HG03064 (cell line): Measurements from ENCODE around the gene UBL7.
"Not testable (repeated sequence)": the region's sequence is repeated elsewhere in the genome, so short reads cannot be mapped to it uniquely, and the experiment has no call there.

Experiments used
- ATAC-seq: cut with Tn5 transposase; IDR thresholded peaks from one replicate; pipeline ENCODE4 v1.9.1; 2021; ENCODE audit warnings: low read depth; ENCODE audit not compliant: unreplicated experiment

Gene UBL7

GRCh38 chr15:74464897-74465296 is 3.9 kb upstream of the UBL7 start:
- ATAC-seq, result no peak

- ATAC-seq, result no peak
Measured at GRCh38 chr15:74464216-74464615, 3.3 kb upstream of the UBL7 start.

GRCh38 chr15:74463634-74464033 is 2.7 kb upstream of the UBL7 start:
- ATAC-seq, result no peak

DNA sequence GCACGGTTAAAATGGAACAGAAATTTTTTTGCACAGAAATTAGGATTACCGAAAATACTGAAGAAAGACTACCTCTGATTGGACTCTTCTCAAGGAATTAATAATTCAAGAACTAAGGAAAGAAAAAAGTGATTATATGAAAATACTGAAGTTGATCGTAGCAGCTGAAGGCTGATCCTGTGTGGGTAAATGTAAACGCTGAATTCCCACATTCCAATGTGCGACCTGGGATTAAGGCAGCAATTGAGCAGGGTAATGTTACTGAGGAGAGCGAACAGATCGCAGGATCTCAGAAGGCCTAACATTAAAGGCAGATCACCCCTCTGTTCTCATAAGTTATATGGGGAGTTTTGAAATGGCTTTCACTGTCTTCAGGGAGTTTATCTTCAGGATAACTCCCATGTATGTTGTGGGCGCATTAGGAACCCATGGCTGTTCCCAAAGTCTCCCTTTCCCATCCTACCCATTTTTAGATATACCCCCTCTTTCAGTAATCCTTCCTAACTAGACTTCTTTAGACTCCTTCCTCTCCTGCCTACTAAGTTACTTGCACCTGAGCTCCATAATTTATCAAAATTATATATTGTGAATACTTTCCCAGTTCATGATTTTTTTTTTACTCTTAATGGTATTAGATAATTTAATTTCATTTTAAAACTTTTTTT is 1.0 kb upstream of the UBL7 start:
- ATAC-seq, result no peak

GRCh38 chr15:74460298-74460697 is 662 bp downstream of the UBL7 start:
- ATAC-seq, result peak; percentile 27

DNA sequence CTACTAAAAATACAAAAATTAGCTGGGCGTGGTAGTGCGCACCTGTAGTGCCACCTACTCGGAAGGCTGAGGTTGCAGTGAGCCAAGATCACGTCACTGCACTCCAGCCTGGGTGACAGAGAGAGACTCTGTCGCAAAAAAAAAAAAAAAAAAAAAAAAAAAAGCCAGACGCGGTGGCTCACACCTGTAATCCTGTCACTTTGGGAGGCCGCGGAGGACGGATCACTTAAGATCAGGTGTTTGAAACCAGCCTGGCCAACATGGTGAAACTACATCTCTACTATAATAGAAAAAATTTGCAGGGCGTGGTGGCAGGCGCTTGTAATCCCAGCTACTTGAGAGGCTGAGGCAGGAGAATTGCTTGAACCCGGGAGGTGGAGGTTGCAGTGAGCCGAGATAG is 1.2 kb downstream of the UBL7 start:
- ATAC-seq, result not testable (repeated sequence)

- no peak for ATAC-seq
Measured at GRCh38 chr15:74458473-74458872, 2.5 kb downstream of the UBL7 start.

- not testable (repeated sequence) for ATAC-seq
Measured at GRCh38 chr15:74457036-74457435, 3.9 kb downstream of the UBL7 start.

GRCh38 chr15:74454764-74455500 is 6.0 kb downstream of the UBL7 start:
- ATAC-seq, result no peak

- no peak for ATAC-seq
Measured at GRCh38 chr15:74453925-74454763, 6.8 kb downstream of the UBL7 start.

GRCh38 chr15:74451861-74452835 is 8.8 kb downstream of the UBL7 start:
- no peak for ATAC-seq

- ATAC-seq, result no peak
Measured at GRCh38 chr15:74451322-74451721, 9.6 kb downstream of the UBL7 start.

DNA sequence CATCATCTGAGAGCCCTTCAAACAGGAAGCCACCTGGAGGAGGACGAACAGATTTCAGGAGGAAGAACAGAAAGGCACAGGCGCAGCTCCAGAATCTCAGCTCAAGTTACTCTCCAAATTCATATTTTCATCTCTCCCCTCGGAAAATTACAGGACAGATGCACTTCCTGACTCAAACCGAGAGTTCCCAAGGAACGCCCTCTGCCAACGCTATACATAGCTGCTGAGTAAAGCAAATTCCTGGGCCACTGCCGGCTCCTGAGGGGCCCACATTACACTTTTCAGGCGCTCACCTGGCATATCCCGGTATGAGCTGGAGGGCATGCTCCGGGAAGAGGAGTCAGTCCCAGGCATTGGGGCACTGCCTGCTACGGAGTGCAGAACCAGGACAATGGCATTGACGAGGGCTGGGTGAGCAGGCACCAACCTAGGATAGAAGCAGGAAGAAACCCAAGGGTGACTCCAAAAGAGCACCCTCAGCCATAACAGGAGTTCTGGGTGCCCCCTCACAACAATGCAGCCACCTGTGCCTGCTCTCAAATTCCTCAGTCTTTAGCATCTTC is 11.2 kb downstream of the UBL7 start:
- ATAC-seq, result no peak

DNA sequence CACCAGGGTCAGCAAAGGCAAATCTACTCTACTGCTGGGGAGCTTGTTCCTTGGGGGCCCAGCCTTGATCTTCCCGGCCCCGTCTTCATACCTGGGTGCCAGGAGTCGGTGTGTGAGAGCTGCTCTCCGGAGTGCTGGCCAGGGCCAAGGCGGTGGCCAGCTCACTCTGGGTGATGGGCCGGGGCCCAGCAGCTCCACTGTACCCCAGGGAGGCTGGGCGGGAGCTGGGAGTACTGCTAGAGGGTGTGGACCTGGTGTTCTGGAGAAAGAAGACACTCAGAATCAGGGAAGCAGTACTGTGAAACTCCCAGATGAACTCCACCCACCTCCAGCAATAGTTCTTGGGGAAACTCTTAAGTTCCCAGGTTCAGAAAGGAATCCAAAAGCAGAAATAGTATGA is 11.9 kb downstream of the UBL7 start:
- ATAC-seq, result no peak

DNA sequence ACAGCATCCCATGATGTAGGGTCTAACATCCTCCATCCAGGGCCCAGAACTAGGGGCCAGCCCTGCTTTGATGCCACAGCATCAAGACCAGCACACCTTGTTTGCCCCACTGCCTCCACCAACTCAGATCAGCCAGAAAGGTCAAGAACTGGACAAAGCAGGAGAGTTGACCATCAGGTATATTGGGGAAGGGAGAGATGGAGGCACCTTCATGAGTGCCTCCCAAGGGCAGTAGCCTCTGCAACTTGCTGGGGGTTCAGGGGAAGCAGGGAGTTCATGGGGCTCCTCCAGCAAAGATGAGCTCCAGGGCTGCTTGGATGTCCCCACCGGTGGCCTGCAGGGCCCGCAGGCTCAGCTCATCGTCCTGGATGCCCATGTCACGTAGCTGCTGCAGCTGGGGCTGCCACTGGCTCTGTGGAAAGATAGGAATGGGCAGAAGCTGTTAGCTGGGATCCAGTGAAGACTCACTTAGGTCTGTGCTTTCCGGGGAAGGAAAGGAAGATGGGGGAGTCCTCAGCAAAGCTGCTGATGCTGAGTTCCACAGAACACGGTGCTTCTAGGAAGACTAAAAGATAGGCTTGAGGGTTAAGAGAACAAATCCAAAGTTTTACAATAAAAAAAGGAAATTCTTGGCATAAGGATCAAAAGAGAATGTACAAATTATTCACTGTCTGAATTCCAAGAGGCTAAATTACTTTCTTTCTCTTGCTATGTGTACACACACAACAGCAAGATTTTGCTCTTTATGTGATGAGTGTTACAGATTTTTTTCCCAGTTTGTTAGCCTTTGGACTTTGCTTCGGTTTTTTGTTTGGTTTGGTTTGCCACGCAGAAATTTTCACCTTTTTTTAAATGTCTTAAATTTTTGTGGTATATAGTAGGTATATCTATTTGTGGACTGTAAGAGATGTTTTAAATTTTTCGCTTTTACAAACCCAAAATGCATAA is 14.9 kb downstream of the UBL7 start:
- ATAC-seq, result no peak

DNA sequence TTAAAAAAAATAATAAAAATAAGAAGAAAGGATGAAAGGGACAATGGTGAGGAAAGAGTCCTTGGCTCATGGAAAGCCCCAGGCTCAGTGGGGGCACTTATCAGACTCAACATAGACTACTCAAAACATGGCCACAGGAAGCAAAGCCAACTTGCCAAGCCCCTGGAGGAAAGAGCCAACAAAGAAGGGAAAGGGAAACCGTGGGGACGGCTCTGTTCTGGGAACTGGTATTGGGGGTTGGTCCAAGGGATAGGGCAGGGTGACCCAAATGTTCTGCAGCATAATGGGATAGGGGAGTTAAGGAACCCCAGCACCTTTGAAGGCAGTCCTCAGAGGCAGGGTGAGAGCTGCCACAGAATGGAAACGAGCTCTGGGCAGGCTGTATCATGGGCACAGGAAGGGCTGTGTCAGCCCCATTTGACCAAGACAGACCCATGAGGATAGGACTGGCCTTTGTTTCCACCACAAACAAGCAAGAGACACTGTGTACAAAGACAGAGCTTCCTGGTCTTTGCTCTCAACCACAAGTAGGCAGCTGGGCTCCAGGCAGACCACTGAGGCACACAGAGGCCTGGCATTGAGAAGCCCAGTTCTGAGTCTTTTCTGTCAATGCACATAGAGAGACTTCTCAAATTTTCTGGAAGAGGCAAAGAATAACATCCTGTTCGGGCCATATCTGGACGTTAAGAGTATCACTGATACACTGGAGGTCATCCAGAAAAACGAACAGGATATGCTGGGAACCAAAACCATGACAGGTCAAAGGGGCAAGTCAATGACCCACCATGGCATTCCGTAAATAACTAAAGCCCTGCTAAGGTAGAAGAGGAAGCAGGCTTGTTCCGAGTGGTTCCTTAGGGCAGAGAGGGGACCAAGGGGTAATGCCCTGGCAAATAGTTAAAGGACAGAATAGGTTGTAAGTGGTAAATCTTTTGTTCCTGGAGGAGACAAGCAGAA is 16.6 kb downstream of the UBL7 start:
- no peak for ATAC-seq

DNA sequence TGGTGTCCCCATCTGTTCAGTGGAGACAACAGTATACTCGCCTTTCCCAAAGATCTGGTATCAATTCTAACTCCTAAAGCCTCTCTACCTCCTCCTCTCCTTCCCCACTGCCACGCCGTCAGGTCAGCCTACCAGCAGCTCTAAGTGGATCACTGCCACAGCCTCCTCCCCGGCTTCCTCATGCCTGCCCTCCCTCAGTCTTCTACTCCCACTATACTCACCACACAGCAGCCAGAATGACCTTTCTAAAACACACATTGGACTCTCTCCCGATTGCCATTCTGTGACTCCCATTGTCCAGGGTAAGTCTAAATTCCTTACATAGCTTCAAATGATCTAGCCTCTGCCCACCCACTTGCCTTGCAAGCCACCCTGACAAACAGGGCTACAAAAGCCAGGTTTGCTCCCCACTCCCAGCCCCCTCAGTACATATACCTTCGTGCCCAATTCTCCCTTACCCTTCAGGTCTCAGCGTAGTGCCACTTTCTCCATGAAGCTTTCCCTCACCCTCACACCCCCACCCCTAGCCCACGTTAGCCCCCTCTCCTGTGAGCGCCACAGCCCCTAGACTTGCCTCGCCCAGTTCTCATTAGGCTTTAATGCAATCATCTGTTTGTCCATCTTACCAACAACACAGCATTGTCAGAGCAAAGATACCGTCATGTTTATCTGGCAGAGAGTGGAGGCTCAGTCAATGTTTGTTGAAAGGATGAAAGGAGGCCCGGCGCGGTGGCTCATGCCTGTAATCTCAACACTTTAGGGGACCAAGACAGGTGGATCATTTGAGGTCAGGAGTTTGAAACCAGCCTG is 17.7 kb downstream of the UBL7 start:
- ATAC-seq, result no peak
